ENCODE measurements around the gene STPG1. TPM values are rescaled to one million over a fixed set of nuclear protein-coding genes. Genes with fewer than 3 reads are reported as not detected.
A peak's percentile ranks its signal among the peaks of the same experiment; 100 is the strongest.

The STPG1 gene
- total RNA-seq, 4 donors from 2014 or later: 2.2 to 5.6 (median 4.1) TPM

DNA sequence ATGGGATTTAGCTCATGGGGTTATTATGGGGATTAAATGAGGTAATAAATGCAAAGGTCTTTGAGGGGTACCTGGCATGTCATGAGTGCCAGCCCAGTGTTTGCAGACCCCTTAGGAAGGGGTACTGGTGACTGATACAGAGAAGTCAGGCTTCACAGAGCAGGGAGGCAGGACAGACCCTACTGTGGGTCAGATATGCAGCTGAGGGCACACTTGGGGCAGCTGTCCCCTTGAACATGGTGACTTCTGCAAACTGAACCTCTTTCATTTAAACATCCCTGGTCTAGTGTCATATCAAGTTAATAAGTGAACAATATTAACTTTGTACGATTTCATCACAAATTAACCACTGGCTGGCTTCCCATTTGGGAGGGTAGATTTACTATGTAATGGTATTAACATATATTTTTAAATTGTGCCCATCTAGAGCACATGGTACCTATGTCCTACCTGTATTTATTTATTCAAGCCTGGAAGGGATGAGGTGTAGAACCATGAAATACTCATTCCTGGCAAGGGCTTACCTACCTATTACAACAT lies 25.9 kb downstream of the STPG1 start:
- DNase-seq (ENCODE audit: extremely low spot score): peak; percentile 5
- intact Hi-C loops (cut with DNase I): no loop called here
- 89% methylated on average over 1 of the region's 1 CpG for WGBS

GRCh38 chr1:24386931-24387330 lies 26.7 kb downstream of the STPG1 start:
- no peaks in the 10 kb centered on the region for H3K27me3 ChIP-seq
- no peak overlapping the region for H3K4me3 ChIP-seq
- WGBS: 97% methylated on average over 11 of the region's 11 CpGs
- no peaks in the 10 kb centered on the region for H3K9me3 ChIP-seq
- peaks cover 0 to 43% (median 1%) of the 10 kb centered on the region in 4 donors for H3K36me3 ChIP-seq
- TF ChIP-seq POLR2A (IDR thresholded peaks at IDR 0.05; ENCODE audit: low read depth): no peak
- no peak for TF ChIP-seq EP300 (IDR thresholded peaks at IDR 0.05)
- no peak for TF ChIP-seq POLR2AphosphoS5 (IDR thresholded peaks at IDR 0.05)
- TF ChIP-seq, protein P1, sequence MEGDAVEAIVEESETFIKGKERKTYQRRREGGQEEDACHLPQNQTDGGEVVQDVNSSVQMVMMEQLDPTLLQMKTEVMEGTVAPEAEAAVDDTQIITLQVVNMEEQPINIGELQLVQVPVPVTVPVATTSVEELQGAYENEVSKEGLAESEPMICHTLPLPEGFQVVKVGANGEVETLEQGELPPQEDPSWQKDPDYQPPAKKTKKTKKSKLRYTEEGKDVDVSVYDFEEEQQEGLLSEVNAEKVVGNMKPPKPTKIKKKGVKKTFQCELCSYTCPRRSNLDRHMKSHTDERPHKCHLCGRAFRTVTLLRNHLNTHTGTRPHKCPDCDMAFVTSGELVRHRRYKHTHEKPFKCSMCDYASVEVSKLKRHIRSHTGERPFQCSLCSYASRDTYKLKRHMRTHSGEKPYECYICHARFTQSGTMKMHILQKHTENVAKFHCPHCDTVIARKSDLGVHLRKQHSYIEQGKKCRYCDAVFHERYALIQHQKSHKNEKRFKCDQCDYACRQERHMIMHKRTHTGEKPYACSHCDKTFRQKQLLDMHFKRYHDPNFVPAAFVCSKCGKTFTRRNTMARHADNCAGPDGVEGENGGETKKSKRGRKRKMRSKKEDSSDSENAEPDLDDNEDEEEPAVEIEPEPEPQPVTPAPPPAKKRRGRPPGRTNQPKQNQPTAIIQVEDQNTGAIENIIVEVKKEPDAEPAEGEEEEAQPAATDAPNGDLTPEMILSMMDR (IDR thresholded peaks at IDR 0.05): no peak
- H3K4me1 ChIP-seq: peaks cover 4 to 13% (median 10%) of the 10 kb centered on the region in 4 donors
- no peak overlapping the region for H3K27ac ChIP-seq (replicated peaks in 1 of 4)
- intact Hi-C loops (cut with DNase I): no loop called here
- DNase-seq (ENCODE audit: extremely low spot score): peak; percentile 45

More for the DNA sequence above, 25.9 kb downstream of the STPG1 start:
- Histone ChIP-seq H3K4me3 (no peak overlapping the region), H3K9me3 (no peaks in the 10 kb centered on the region), H3K36me3 (peaks cover 0 to 35% (median 0%) of the 10 kb centered on the region in 4 donors), H3K27me3 (no peaks in the 10 kb centered on the region), H3K27ac (replicated peaks in 1 of 4) (no peak overlapping the region), H3K4me1 (peaks cover 4 to 19% (median 16%) of the 10 kb centered on the region in 4 donors)
- TF ChIP-seq POLR2AphosphoS5 (IDR thresholded peaks at IDR 0.05) (no peak), POLR2A (IDR thresholded peaks at IDR 0.05; ENCODE audit: low read depth) (no peak), EP300 (IDR thresholded peaks at IDR 0.05) (no peak)
- TF ChIP-seq, protein P1 (IDR thresholded peaks at IDR 0.05): no peak

- TF ChIP-seq, protein P1 (IDR thresholded peaks at IDR 0.05): no peak
- TF ChIP-seq POLR2AphosphoS5 (IDR thresholded peaks at IDR 0.05) (no peak), POLR2A (IDR thresholded peaks at IDR 0.05; ENCODE audit: low read depth) (no peak), EP300 (IDR thresholded peaks at IDR 0.05) (no peak)
- Histone ChIP-seq H3K4me1 (peaks cover 4 to 7% (median 5%) of the 10 kb centered on the region in 4 donors), H3K4me3 (no peak overlapping the region), H3K9me3 (no peaks in the 10 kb centered on the region), H3K27me3 (no peaks in the 10 kb centered on the region), H3K36me3 (peaks cover 0 to 48% (median 4%) of the 10 kb centered on the region in 4 donors), H3K27ac (replicated peaks in 1 of 4) (no peak overlapping the region)
- intact Hi-C loops (cut with DNase I): no loop called here
- peak; percentile 57 for DNase-seq (ENCODE audit: extremely low spot score)
- WGBS: 98% methylated on average over 9 of the region's 9 CpGs
Observed at GRCh38 chr1:24386241-24386640, 27.3 kb downstream of the STPG1 start.

DNA sequence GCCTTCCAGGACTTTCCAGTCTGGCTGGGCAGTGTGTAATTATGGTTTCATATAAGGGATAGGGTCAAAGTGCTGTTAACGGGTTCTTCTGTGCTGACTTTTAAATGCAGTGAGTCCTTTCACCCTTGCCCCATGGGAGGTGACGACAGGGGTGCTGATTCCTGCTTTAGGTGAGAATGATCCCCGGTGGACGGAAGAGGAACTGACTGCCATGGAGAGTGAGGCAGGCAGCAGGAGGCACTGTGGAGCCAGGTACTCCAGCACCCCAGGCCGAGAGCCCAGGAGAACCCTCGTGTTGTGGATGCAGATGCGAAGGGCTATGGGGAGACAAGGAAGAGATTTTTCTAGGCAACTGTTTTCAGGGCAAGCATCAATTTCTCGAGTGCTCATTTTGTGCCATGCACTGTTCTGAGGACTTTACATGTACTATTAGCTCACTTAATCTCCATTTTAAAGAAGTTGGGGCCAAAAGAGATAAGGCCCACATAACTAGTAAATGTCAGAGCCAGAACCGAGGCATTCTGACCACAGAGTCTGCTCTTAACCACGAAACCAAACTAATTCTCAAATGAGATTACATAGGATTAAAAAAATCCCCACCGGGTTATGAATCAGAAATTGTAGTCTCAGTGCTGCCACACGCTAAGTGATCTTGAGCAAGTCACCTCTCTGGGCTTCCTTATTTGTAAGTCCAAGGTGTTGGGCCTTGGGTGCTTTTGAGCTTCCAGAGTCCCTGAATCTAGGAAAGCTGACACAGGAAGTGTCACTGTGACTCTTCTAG lies 28.2 kb downstream of the STPG1 start:
- Histone ChIP-seq H3K36me3 (peaks cover 0 to 56% (median 6%) of the 10 kb centered on the region in 4 donors), H3K4me3 (no peak overlapping the region), H3K9me3 (no peaks in the 10 kb centered on the region), H3K27me3 (no peaks in the 10 kb centered on the region), H3K27ac (replicated peaks in 1 of 4) (no peak overlapping the region), H3K4me1 (peaks cover 0 to 4% (median 2%) of the 10 kb centered on the region in 4 donors)
- no peak for TF ChIP-seq POLR2AphosphoS5 (IDR thresholded peaks at IDR 0.05)
- TF ChIP-seq, protein P1 (IDR thresholded peaks at IDR 0.05): peak in 1 of 3 experiments; percentile 15
- peak; percentile 29 for DNase-seq (ENCODE audit: extremely low spot score)
- 89% methylated on average over 12 of the region's 12 CpGs for WGBS
- intact Hi-C loops (cut with DNase I): no loop called here
